Measurements from ENCODE around the gene NOL4L.

Gene NOL4L

GRCh38 chr20:32484958-32485769 lies 100.0 kb downstream of the NOL4L start:
- DNase-seq (ENCODE audit: low read depth in 3 of 3): peak; percentile 59 to 81 (median 66)

- DNase-seq (ENCODE audit: low read depth in 3 of 3): peak in 1 of 3 experiments; percentile 28
These were observed 100.7 kb downstream of the NOL4L start for GRCh38 chr20:32484225-32484957.

- peak in 2 of 3 experiments; percentile 27 to 57 for DNase-seq (ENCODE audit: low read depth in 3 of 3)
These were observed 101.5 kb downstream of the NOL4L start for GRCh38 chr20:32483351-32484224.

GRCh38 chr20:32482442-32483261 lies 102.5 kb downstream of the NOL4L start:
- DNase-seq (ENCODE audit: low read depth in 3 of 3): no peak

GRCh38 chr20:32482143-32482441 lies 103.0 kb downstream of the NOL4L start:
- no peak for DNase-seq (ENCODE audit: low read depth in 3 of 3)

- no peak for DNase-seq (ENCODE audit: low read depth in 3 of 3)
These were observed 103.6 kb downstream of the NOL4L start for GRCh38 chr20:32481311-32482142.

GRCh38 chr20:32480371-32481241 lies 104.5 kb downstream of the NOL4L start:
- DNase-seq (ENCODE audit: low read depth in 3 of 3): no peak

GRCh38 chr20:32479697-32480171 lies 105.4 kb downstream of the NOL4L start:
- no peak for DNase-seq (ENCODE audit: low read depth in 3 of 3)

GRCh38 chr20:32479012-32479411 lies 106.1 kb downstream of the NOL4L start:
- no peak for DNase-seq (ENCODE audit: low read depth in 3 of 3)

- DNase-seq (ENCODE audit: low read depth in 3 of 3): no peak
These were observed 106.6 kb downstream of the NOL4L start for GRCh38 chr20:32478576-32478975.

GRCh38 chr20:32477594-32478512 lies 107.3 kb downstream of the NOL4L start:
- no peak for DNase-seq (ENCODE audit: low read depth in 3 of 3)

GRCh38 chr20:32476684-32477593 lies 108.2 kb downstream of the NOL4L start:
- DNase-seq (ENCODE audit: low read depth in 3 of 3): no peak

GRCh38 chr20:32474967-32475811 lies 109.9 kb downstream of the NOL4L start:
- DNase-seq (ENCODE audit: low read depth in 3 of 3): no peak

GRCh38 chr20:32474717-32474966 lies 110.5 kb downstream of the NOL4L start:
- DNase-seq (ENCODE audit: low read depth in 3 of 3): no peak

- no peak for DNase-seq (ENCODE audit: low read depth in 3 of 3)
These were observed 111.0 kb downstream of the NOL4L start for GRCh38 chr20:32474009-32474716.

Data from stimulated activated CD4-positive, alpha-beta T cell treated with anti-CD3 and anti-CD28 coated beads, TNF-alpha, amount 100 ng/mL, for 24 hours (primary cell).